Vagina (tissue), 2 donors: ENCODE measurements around the gene TAS2R43. TPM values are rescaled to one million over a fixed set of nuclear protein-coding genes. Genes with fewer than 3 reads are reported as not detected.
"Not testable (repeated sequence)": the region's sequence is repeated elsewhere in the genome, so short reads cannot be mapped to it uniquely, and the experiment has no call there.

Experiments
- DNase-seq, 2 donors: peaks; one replicate each; pipeline ENCODE4 v3.0.0-alpha.2; 2017; ENCODE audit errors: extremely low spot score in 2 of 2
- H3K27ac ChIP-seq: fragments of 200-600 bp; sonication (generic); one replicate; pipeline ENCODE4 v1.5.1; 2019
- H3K27me3 ChIP-seq: fragments of 200-600 bp; sonication (generic); one replicate; pipeline ENCODE4 v1.5.1; 2019
- H3K36me3 ChIP-seq, 2 donors: fragments of 200-600 bp; sonication (generic); one replicate each; pipeline ENCODE4 v1.5.1; 2017 to 2019
- H3K4me1 ChIP-seq: fragments of 200-600 bp; sonication (generic); one replicate; pipeline ENCODE4 v1.5.1; 2019
- H3K4me3 ChIP-seq, 2 donors: fragments of 200-600 bp; sonication (generic); 1 replicate in 1 of 2; 2 replicates in 1 of 2; pipeline ENCODE4 v1.5.1; 2016 to 2019
- H3K9me3 ChIP-seq: fragments of 200-600 bp; sonication (generic); one replicate; pipeline ENCODE4 v1.5.1; 2019
- POLR2A ChIP-seq, 2 donors: fragments of 450-650 bp; IDR thresholded peaks; one replicate each; pipeline ENCODE4 v1.6.1; 2017; ENCODE audit warnings: antibody characterized with exemption in 2 of 2, mild to moderate bottlenecking in 2 of 2, moderate library complexity in 2 of 2
- POLR2AphosphoS5 ChIP-seq, 2 donors: sonication (generic); formaldehyde crosslinking; IDR thresholded peaks; one replicate each; pipeline ENCODE4 v1.9.0; 2017; ENCODE audit warnings: antibody characterized with exemption in 2 of 2, mild to moderate bottlenecking in 2 of 2, low read depth in 1 of 2; ENCODE audit not compliant: insufficient read depth in 1 of 2
- intact Hi-C: fragments of 100-400 bp; cut with DNase I; formaldehyde crosslinking; loops from one replicate; pipeline ENCODE4 v1.15.1; 2023
- small RNA-seq: library from RNA; depleted of rRNA; stranded (forward); fragments of <200 nt; gene quantifications from one replicate; pipeline ENCODE3, GENCODE V24; 2016
- total RNA-seq: library from RNA; depleted of rRNA; stranded (reverse); fragments of >200 nt; gene quantifications from one replicate; pipeline ENCODE4 v1.2.3, GENCODE V29; 2016
- TF ChIP-seq, protein P1 (sequence below), 3 experiments: fragments of 450-650 bp in 2 of 3; fragments of 200-600 bp in 1 of 3; sonication (generic) in 1 of 3; IDR thresholded peaks; one replicate each; pipeline ENCODE4 v1.5.1; 2017 to 2019; ENCODE audit warnings: antibody characterized with exemption in 3 of 3, mild to moderate bottlenecking in 2 of 3, moderate library complexity in 2 of 3

Gene TAS2R43
- total RNA-seq, 1 donor from 2014 or later, result 7.1 TPM

DNA sequence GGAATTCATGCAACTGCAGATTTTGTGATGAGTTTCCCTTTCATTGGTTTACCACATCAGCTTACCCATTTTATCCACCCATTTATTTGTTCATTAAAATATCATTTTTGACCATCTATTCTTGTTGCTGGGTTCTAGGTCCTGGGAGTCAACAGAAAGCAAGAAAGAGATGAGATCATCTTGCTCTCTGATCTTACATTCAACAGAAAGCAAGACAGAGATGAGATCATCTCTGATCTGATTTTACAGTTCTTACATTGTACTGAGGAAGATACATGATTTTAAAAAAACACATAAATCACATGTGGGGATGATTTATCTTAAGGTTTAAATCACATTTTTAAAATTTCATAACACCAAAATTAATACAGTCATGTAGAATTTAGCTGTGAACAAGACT lies 32.3 kb downstream of the TAS2R43 start:
- Histone ChIP-seq H3K27me3 (no peaks in the 10 kb centered on the region), H3K27ac (no peak overlapping the region), H3K4me3 (no peak overlapping the region), H3K36me3 (no peaks in the 10 kb centered on the region), H3K9me3 (no peaks in the 10 kb centered on the region), H3K4me1 (no peaks in the 10 kb centered on the region)
- no peak for DNase-seq
- no peak for TF ChIP-seq POLR2AphosphoS5 (IDR thresholded peaks at IDR 0.05; ENCODE audit: insufficient read depth in 1 of 2, low read depth in 1 of 2)
- TF ChIP-seq POLR2A (IDR thresholded peaks at IDR 0.05), result no peak
- TF ChIP-seq, protein P1, sequence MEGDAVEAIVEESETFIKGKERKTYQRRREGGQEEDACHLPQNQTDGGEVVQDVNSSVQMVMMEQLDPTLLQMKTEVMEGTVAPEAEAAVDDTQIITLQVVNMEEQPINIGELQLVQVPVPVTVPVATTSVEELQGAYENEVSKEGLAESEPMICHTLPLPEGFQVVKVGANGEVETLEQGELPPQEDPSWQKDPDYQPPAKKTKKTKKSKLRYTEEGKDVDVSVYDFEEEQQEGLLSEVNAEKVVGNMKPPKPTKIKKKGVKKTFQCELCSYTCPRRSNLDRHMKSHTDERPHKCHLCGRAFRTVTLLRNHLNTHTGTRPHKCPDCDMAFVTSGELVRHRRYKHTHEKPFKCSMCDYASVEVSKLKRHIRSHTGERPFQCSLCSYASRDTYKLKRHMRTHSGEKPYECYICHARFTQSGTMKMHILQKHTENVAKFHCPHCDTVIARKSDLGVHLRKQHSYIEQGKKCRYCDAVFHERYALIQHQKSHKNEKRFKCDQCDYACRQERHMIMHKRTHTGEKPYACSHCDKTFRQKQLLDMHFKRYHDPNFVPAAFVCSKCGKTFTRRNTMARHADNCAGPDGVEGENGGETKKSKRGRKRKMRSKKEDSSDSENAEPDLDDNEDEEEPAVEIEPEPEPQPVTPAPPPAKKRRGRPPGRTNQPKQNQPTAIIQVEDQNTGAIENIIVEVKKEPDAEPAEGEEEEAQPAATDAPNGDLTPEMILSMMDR (IDR thresholded peaks at IDR 0.05), result no peak
- intact Hi-C loops, result no loop called here

DNA sequence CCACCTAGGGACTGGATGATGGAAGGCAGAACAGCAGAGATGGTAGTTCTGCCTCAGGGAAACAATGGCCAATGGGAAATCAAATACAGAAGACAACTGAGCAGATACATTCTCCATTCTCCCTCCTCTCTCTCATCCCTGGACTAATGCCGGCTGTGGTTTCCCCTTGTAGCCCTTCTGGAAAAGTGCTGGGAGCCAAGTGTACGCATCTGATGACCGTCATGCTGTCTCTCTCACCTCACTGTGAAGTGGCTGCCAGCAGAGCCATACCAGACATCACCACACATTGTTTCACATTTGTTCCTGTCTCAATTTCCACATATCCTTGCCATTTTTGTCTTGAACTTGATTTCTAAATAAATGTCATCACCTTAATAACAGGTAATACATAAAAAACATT lies 33.1 kb downstream of the TAS2R43 start:
- Histone ChIP-seq H3K27me3 (no peaks in the 10 kb centered on the region), H3K36me3 (no peaks in the 10 kb centered on the region), H3K4me3 (no peak overlapping the region), H3K27ac (no peak overlapping the region), H3K4me1 (no peaks in the 10 kb centered on the region), H3K9me3 (no peaks in the 10 kb centered on the region)
- no peak for DNase-seq
- TF ChIP-seq POLR2AphosphoS5 (IDR thresholded peaks at IDR 0.05; ENCODE audit: insufficient read depth in 1 of 2, low read depth in 1 of 2), result no peak
- TF ChIP-seq POLR2A (IDR thresholded peaks at IDR 0.05), result no peak
- TF ChIP-seq, protein P1 (IDR thresholded peaks at IDR 0.05), result no peak
- intact Hi-C loops, result no loop called here

DNA sequence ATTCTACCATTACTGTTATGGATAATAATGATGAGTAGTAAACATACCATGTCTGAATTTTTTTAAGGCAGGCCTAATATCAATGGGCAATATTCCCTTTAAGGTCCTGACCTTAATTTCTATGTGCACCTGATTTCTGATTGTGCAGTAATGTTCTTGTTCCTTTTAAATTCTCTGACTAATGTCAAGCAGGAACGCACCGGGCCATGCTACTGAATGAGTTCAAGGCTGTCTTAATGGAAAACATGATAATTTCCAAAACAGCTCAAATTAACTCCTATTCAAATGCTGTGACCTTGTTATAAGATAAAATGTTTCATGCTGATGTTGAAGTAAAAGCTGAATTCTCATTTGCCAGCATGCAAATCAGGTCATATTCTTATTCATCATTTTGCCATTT lies 36.8 kb downstream of the TAS2R43 start:
- Histone ChIP-seq H3K27me3 (no peaks in the 10 kb centered on the region), H3K4me3 (no peak overlapping the region), H3K27ac (no peak overlapping the region), H3K36me3 (no peaks in the 10 kb centered on the region), H3K9me3 (no peaks in the 10 kb centered on the region), H3K4me1 (no peaks in the 10 kb centered on the region)
- no peak for DNase-seq
- intact Hi-C loops, result no loop called here
- TF ChIP-seq POLR2AphosphoS5 (IDR thresholded peaks at IDR 0.05; ENCODE audit: insufficient read depth in 1 of 2, low read depth in 1 of 2) (no peak), POLR2A (IDR thresholded peaks at IDR 0.05) (no peak)
- TF ChIP-seq, protein P1 (IDR thresholded peaks at IDR 0.05), result no peak

DNA sequence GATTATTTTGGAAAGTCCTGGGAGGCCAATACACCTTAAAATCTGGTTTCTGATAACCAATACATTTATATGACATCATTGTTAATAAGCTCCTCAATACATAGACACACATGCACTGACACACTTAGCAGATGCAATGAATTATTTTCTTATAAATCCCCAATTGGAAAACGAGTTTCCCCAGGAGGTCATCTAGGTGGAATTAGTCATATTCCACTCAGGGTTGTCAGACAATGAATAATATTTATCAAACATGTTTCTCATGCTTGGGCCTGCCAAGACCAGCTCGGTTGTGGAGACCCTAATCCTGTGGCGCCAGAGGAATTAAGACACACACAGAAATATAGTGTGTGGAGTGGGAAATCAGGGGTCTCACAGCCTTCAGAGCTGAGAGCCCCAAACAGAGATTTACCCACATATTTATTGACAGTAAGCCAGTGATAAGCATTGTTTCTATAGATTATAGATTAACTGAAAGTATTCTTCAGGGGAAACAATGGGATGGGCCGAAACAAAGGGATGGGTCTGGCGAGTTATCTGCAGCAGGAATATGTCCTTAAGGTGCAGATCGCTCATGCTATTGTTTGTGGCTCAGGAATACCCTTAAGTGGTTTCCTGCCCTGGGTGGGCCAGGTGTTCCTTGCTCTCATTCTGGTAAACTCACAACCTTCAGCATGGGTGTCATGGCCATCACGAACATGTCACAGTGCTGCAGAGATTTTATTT lies 42.1 kb downstream of the TAS2R43 start:
- H3K4me1 ChIP-seq, H3K9me3 ChIP-seq, intact Hi-C loops, DNase-seq, H3K27ac ChIP-seq, H3K4me3 ChIP-seq, H3K36me3 ChIP-seq, H3K27me3 ChIP-seq: not testable (repeated sequence)

DNA sequence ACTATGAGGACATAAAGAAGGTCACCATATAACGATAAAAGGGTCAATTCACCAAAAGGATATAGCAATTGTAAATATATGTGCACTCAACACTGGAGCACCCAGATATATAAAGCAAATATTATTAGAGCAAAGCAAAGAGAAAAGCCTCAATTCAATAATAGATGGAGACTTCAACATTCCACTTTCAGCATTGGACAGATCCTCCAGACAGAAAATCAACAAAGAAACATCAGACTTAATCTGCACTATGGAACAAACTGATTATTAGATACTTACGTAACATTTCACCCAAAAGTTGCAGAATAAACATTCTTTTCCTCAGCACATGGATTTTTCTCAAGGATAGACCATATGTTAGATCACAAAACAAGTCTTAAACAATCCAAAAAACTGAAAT lies 50.7 kb downstream of the TAS2R43 start:
- H3K4me3 ChIP-seq, DNase-seq, intact Hi-C loops, H3K27ac ChIP-seq, H3K9me3 ChIP-seq, H3K36me3 ChIP-seq, H3K27me3 ChIP-seq, H3K4me1 ChIP-seq: not testable (repeated sequence)

Small RNA genes lying within 50 kb of the gene (small RNA-seq; reads per million reads assigned to genes)
- gene AC018630.1, result not detected

Other genes starting within 250 kb of the TAS2R43 start
- 6.1 TPM for gene PRR4, start 242.8 kb downstream of the TAS2R43 start, total RNA-seq
- gene PRH1, start 208.1 kb downstream of the TAS2R43 start, total RNA-seq, result 21.6 TPM
- 7.1 TPM for gene TAS2R13, start 182.8 kb downstream of the TAS2R43 start, total RNA-seq
- not detected for gene PRH2, start 163.1 kb downstream of the TAS2R43 start, total RNA-seq
- gene TAS2R14, start 153.1 kb downstream of the TAS2R43 start, total RNA-seq, result 5.2 TPM
- 2.9 TPM for gene TAS2R50, start 105.4 kb downstream of the TAS2R43 start, total RNA-seq
- 4.7 TPM for gene TAS2R20, start 94.0 kb downstream of the TAS2R43 start, total RNA-seq
- gene TAS2R19, start 69.7 kb downstream of the TAS2R43 start, total RNA-seq, result 6.4 TPM
- gene TAS2R31, start 60.9 kb downstream of the TAS2R43 start, total RNA-seq, result 3.2 TPM
- 2.0 TPM for gene TAS2R46, start 30.0 kb downstream of the TAS2R43 start, total RNA-seq
- 15.7 TPM for gene TAS2R30, start 42.3 kb upstream of the TAS2R43 start, total RNA-seq
- gene SMIM10L1, start 78.9 kb upstream of the TAS2R43 start, total RNA-seq, result 5.4 TPM
- gene TAS2R42, start 94.6 kb upstream of the TAS2R43 start, total RNA-seq, result not detected
- not detected for gene PRB3, start 177.4 kb upstream of the TAS2R43 start, total RNA-seq
- gene PRB4, start 218.1 kb upstream of the TAS2R43 start, total RNA-seq, result not detected